Mesothelial cell of epicardium (in vitro differentiated cells): ENCODE results near the gene TCF4. TPM values are rescaled to one million over a fixed set of nuclear protein-coding genes. Genes with fewer than 3 reads are reported as not detected.

Experiments
- DNase-seq, 2 experiments: peaks; one replicate each; pipeline ENCODE4 v3.0.0; 2021; ENCODE audit warnings: low spot score in 2 of 2; ENCODE audit not compliant: unreplicated experiment in 2 of 2
- H3K27ac Mint-ChIP-seq: 2 replicates; pipeline ENCODE4 v1.8.0; 2021; ENCODE audit warnings: mixed read lengths
- H3K27me3 Mint-ChIP-seq: 2 replicates; pipeline ENCODE4 v1.8.0; 2021; ENCODE audit warnings: low read depth, mixed read lengths
- H3K36me3 Mint-ChIP-seq: 2 replicates; pipeline ENCODE4 v1.8.0; 2021; ENCODE audit warnings: mixed read lengths
- H3K4me1 Mint-ChIP-seq: 2 replicates; pipeline ENCODE4 v1.8.0; 2021; ENCODE audit warnings: mixed read lengths
- H3K4me3 Mint-ChIP-seq: 2 replicates; pipeline ENCODE4 v1.8.0; 2021; ENCODE audit warnings: mild to moderate bottlenecking, moderate library complexity, mixed read lengths
- H3K9me3 Mint-ChIP-seq: 2 replicates; pipeline ENCODE4 v1.8.0; 2021; ENCODE audit warnings: mixed read lengths
- total RNA-seq: library from RNA; stranded (reverse); gene quantifications from 3 replicates; pipeline ENCODE4 v1.2.1, GENCODE V29; 2021
- TF ChIP-seq, protein P1 (sequence below): fragments of 200-600 bp; sonication (generic); IDR thresholded peaks from one replicate; pipeline ENCODE4 v1.5.0; 2021; ENCODE audit warnings: antibody characterized with exemption; ENCODE audit not compliant: unreplicated experiment

The TCF4 gene
- total RNA-seq, 1 donor from 2014 or later, result 224 TPM

- peaks cover 1% of the 10 kb centered on the region for H3K4me1 Mint-ChIP-seq
- TF ChIP-seq, protein P1, sequence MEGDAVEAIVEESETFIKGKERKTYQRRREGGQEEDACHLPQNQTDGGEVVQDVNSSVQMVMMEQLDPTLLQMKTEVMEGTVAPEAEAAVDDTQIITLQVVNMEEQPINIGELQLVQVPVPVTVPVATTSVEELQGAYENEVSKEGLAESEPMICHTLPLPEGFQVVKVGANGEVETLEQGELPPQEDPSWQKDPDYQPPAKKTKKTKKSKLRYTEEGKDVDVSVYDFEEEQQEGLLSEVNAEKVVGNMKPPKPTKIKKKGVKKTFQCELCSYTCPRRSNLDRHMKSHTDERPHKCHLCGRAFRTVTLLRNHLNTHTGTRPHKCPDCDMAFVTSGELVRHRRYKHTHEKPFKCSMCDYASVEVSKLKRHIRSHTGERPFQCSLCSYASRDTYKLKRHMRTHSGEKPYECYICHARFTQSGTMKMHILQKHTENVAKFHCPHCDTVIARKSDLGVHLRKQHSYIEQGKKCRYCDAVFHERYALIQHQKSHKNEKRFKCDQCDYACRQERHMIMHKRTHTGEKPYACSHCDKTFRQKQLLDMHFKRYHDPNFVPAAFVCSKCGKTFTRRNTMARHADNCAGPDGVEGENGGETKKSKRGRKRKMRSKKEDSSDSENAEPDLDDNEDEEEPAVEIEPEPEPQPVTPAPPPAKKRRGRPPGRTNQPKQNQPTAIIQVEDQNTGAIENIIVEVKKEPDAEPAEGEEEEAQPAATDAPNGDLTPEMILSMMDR, result no peak
- peaks cover 3% of the 10 kb centered on the region for H3K9me3 Mint-ChIP-seq
- no peaks in the 10 kb centered on the region for H3K36me3 Mint-ChIP-seq
- H3K27me3 Mint-ChIP-seq, result no peaks in the 10 kb centered on the region
- no peak overlapping the region for H3K4me3 Mint-ChIP-seq
- no peak overlapping the region for H3K27ac Mint-ChIP-seq
- no peak for DNase-seq
Measured at GRCh38 chr18:55592106-55592505, 4.1 kb upstream of the TCF4 start.

DNA sequence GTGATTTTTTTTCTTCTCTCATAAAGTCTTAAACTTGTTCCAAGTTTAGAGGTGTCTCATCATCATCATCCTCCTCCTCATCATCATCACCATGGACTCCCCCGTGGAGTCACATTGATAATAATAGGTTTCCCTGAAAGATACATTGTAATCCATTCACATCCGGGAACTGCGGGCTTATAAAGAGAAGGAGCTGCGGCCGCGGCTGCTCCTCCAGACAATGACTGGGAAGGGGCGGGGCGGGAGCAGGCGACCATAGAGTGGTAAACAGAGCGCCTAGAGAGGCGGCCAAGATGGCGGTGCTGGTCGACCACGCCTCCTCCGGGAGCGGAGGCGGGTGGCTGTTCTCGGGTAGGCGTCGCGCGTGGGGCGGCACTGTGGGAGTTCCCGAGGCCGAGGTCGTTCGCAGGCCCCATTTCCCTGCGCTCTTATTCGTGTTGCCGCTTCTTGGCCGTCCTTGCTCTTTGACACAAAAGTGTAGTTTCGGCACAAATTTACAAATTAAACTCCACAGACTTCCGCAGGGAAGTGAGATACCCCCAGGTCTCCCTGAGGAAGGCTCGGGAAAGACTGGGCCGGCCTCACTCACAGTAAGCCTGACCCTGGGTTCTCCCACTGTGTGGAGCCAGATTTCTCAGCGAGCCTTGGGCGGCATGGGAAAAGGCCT, 1.8 kb upstream of the TCF4 start:
- peak overlapping the region; percentile 90 for H3K4me3 Mint-ChIP-seq
- peak; percentile 81 to 95 for DNase-seq
- H3K9me3 Mint-ChIP-seq, result peaks cover 3% of the 10 kb centered on the region
- H3K27me3 Mint-ChIP-seq, result no peaks in the 10 kb centered on the region
- TF ChIP-seq, protein P1, result no peak
- no peaks in the 10 kb centered on the region for H3K36me3 Mint-ChIP-seq
- peaks cover 23% of the 10 kb centered on the region for H3K4me1 Mint-ChIP-seq
- peak overlapping the region; percentile 96 for H3K27ac Mint-ChIP-seq

DNA sequence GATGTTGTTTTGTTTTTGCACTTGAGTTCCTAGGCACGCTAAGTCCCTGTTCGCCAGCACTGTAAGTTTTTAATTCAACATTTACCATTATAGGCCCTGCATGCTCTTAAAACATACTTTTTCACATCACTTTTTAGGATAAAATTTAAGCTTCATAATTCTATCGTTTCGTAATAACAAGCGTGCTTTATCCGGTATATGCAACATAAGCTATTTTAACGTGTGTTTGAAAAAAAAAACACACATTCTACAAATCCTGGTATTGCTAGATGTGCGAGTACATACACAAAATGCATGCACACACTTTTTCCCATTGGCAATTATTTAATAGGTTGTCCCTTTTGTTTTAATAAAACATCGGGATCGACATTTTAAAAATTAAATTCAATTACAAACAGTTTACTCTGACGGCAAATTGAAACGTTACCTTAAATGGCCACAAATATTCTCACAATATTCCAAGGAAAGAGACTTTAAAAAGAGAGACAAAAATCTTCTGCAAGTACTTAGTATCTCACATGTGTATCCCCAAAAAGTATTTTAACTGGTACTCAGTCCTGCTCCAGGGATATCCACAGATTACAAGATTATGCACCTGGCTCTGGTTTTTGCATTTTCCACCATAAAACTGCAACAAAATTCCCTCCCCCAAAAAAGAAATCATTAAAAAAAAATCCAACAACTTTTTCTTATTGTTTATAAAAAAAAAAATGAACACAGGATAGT, 1.0 kb upstream of the TCF4 start:
- Mint-ChIP-seq H3K4me3 (peak overlapping the region; percentile 90), H3K27ac (peak overlapping the region; percentile 96), H3K27me3 (no peaks in the 10 kb centered on the region), H3K4me1 (peaks cover 28% of the 10 kb centered on the region), H3K9me3 (peaks cover under 1% of the 10 kb centered on the region), H3K36me3 (no peaks in the 10 kb centered on the region)
- TF ChIP-seq, protein P1, result no peak
- DNase-seq, result no peak

GRCh38 chr18:55587418-55588110, 428 bp downstream of the TCF4 start:
- H3K4me3 Mint-ChIP-seq, result peak overlapping the region; percentile 91
- DNase-seq, result no peak

DNA sequence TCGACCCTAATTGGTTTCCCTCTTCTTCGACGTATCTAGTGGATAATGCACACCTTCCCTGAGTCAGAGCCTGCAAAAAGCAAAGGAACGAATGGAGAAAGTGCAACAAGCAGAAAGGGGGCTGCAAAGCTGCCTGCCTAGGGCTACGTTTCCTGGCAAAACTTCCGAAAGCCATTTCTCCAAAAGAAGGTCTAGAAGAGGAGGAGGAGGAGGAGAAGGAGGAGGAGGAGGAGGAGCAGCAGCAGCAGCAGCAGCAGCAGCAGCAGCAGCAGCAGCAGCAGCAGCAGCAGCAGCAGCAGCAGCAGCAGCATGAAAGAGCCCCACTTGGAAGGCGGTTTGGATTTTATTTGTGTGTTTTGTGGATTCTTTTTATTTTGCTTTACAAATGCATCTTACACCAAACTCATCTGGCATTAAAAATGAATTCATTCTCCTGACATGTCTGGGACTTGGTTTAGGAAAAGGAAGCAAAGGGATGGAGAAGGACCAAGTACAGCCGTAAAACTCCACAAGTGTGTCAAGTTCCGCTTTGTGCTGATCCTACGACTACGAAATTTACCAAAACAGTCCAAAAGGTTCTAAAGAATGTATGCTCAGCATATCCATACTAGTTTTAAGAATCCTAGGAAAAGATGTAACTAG, 2.0 kb downstream of the TCF4 start:
- TF ChIP-seq, protein P1, result no peak
- no peaks in the 10 kb centered on the region for H3K9me3 Mint-ChIP-seq
- no peak for DNase-seq
- H3K4me3 Mint-ChIP-seq, result peak overlapping the region; percentile 91
- H3K4me1 Mint-ChIP-seq, result peaks cover 54% of the 10 kb centered on the region
- peak overlapping the region; percentile 74 for H3K27ac Mint-ChIP-seq
- no peaks in the 10 kb centered on the region for H3K27me3 Mint-ChIP-seq
- no peaks in the 10 kb centered on the region for H3K36me3 Mint-ChIP-seq

More at GRCh38 chr18:55587418-55588110, 428 bp downstream of the TCF4 start:
- no peaks in the 10 kb centered on the region for H3K9me3 Mint-ChIP-seq
- TF ChIP-seq, protein P1, result no peak
- H3K36me3 Mint-ChIP-seq, result no peaks in the 10 kb centered on the region
- H3K4me1 Mint-ChIP-seq, result peaks cover 40% of the 10 kb centered on the region
- no peaks in the 10 kb centered on the region for H3K27me3 Mint-ChIP-seq
- H3K27ac Mint-ChIP-seq, result peak overlapping the region; percentile 94
